Fibroblast of villous mesenchyme (primary cell): ENCODE data around the gene RAPGEF1. TPM values are rescaled to one million over a fixed set of nuclear protein-coding genes. Genes with fewer than 3 reads are reported as not detected.
"Not testable (repeated sequence)": the region's sequence is repeated elsewhere in the genome, so short reads cannot be mapped to it uniquely, and the experiment has no call there.

Source experiments
- DNase-seq: peaks from one replicate; pipeline ENCODE4 v3.0.0-alpha.2; 2010; ENCODE audit warnings: low read depth
- H3K4me3 ChIP-seq: 2 replicates; pipeline ENCODE4 v1.5.1; 2011; ENCODE audit warnings: low read depth, mild to moderate bottlenecking, low read length
- total RNA-seq: library from RNA; depleted of rRNA; stranded (reverse); fragments of >200 nt; gene quantifications from 2 replicates; pipeline ENCODE4 v1.2.3, GENCODE V29; 2012
- TF ChIP-seq, protein P1 (sequence below): IDR thresholded peaks from 2 replicates; pipeline ENCODE4 v1.5.1; 2012; ENCODE audit warnings: low read depth, mild to moderate bottlenecking, low read length; ENCODE audit not compliant: insufficient read depth

RAPGEF1 gene
- total RNA-seq, 1 donor, result 22.9 TPM

DNA sequence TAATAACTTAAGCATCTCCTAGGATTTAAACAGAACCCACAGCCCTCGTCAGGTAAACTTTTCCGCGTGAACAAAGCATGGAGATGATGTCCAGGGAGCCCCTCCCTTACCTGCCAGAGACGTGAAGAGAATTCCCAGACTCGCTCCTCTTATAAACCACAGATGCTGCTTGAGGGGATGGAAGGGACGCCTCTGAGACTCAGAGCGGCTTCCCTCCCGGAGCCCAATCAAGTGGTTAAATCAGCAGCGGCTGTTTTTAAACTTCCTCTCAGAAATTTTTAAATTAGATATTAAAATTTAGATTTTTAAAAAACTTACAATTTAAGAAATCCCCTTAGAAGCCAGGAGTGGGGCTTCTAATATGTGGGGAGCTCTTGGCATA, 71.8 kb downstream of the RAPGEF1 start:
- DNase-seq, result no peak
- no peak overlapping the region for H3K4me3 ChIP-seq
- TF ChIP-seq, protein P1, sequence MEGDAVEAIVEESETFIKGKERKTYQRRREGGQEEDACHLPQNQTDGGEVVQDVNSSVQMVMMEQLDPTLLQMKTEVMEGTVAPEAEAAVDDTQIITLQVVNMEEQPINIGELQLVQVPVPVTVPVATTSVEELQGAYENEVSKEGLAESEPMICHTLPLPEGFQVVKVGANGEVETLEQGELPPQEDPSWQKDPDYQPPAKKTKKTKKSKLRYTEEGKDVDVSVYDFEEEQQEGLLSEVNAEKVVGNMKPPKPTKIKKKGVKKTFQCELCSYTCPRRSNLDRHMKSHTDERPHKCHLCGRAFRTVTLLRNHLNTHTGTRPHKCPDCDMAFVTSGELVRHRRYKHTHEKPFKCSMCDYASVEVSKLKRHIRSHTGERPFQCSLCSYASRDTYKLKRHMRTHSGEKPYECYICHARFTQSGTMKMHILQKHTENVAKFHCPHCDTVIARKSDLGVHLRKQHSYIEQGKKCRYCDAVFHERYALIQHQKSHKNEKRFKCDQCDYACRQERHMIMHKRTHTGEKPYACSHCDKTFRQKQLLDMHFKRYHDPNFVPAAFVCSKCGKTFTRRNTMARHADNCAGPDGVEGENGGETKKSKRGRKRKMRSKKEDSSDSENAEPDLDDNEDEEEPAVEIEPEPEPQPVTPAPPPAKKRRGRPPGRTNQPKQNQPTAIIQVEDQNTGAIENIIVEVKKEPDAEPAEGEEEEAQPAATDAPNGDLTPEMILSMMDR, result no peak

DNA sequence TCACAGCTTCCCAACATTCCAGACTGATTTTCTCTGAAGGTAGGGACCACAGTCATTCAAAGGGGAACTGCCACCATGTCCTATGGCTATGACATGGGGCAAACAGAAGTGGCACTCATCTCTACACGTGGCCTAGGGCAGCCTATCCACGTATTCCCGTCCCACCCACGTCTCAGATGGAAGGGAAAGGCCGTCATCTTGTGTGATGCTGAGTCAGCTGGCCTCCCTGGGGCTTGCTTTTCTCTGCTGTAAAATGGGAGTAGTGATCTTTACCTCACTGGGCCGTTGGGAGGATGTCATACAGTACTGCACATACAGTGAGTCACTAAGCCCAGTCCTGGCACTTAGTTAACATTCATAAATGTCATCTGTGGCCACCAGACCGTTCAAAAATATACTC, 72.3 kb downstream of the RAPGEF1 start:
- no peak for DNase-seq
- no peak overlapping the region for H3K4me3 ChIP-seq
- TF ChIP-seq, protein P1, result no peak

DNA sequence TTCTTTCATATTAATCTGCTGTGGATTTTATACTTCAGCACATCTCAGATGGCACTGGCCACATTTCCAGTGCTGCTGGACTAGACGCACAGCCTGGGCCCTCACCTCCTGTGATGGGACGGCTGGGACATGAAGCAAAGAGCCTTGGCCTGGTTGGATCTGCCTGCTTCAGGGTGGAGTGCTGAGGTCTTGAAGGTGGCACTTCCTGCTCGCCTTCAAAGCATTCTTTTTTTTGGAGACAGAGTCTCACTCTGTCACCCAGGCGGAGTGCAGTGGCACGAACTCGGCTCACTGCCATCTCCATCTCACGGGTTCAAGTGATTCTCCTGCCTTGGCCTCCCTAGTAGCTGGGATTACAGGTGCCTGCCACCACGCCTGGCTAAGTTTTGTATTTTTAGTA, 73.1 kb downstream of the RAPGEF1 start:
- TF ChIP-seq, protein P1, result no peak
- no peak for DNase-seq
- H3K4me3 ChIP-seq, result no peak overlapping the region

DNA sequence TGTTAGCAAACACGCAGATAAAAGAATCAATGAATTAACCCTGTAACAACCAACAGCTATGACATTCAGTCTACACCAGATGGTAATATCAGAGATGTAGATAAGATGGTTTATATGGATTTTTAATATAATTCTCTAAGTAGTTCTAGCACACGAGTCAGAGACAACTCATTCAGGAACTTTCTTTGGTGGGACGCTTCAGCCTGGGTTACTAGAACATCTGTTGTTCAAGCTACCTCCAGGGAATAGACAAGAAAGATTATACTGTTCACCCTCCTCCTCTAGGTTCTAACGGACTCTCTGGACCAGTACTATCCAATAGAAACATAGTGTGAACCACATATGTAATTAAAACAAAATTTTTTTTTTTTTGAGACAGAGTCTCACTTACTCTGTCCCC, 73.8 kb downstream of the RAPGEF1 start:
- DNase-seq, result no peak

DNA sequence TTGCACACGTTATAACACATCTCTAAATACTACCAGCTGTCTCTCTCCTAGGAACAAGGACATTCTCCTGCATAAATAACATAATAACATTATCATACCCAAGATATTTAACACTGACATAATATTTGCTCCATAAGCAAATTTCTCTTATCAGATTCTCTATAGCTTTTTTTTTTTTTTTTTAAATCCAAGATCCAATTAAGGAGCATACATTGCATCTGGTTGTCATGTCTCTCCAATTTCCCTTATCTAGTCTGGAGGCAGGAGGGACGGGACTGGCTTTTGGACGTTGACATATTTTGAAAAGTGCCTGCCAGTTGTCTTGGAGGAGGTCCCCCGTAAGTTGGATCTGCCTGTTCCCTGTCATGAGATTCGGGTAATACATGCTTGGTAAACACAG, 76.6 kb downstream of the RAPGEF1 start:
- no peak for DNase-seq
- TF ChIP-seq, protein P1, result no peak
- no peak overlapping the region for H3K4me3 ChIP-seq

More for the DNA sequence above, 73.8 kb downstream of the RAPGEF1 start:
- no peak overlapping the region for H3K4me3 ChIP-seq
- TF ChIP-seq, protein P1, result no peak

DNA sequence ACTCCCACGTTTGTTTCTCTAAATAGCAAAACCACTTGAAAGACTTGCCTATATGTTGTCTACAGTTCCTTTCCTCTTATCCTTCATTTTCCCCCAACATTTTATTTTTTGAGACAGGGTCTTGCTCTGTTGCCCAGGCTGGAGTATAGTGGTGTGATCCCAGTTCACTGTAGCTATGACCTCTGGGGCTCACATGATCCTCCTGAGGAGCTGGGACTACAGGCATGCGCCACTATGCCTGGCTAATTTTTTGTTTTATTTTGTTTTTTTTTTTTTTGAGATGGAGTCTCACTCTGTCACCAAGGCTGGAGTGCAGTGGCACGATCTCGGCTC, 77.6 kb downstream of the RAPGEF1 start:
- DNase-seq, H3K4me3 ChIP-seq: not testable (repeated sequence)

DNA sequence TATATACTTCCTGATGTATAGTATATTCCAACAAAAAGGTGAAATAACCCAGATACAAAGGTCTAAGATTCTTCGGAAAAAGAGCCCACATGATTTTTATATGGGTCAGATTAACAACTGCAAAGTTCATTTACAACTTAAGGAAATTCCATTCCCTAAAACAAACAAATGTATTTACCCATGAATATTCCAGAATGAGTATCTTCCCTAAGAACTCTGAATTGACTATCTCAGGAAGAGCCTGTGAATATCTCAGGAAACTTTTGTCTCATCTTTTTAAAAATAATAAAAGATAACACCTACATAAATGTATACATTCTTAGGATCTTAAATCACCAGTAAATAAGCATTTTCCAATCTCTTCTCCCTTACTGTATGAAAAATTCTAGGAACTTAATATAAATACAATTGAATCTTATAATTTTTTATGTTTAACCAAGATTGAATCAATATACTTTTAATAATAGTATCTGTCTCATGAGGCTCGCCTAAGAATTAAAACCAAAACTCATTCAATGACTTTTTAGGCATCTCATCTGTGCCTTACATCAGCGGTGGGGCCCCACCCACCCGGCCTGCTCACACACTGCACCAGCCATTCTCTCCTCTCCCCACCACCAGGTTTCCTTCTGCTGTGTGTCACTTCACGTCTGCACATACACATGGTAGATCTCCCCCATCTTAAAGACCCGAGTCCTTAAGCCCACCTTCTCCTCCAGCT, 78.1 kb downstream of the RAPGEF1 start:
- TF ChIP-seq, protein P1, result no peak
- no peak for DNase-seq
- H3K4me3 ChIP-seq, result no peak overlapping the region
